K562 (cell line): Measurements from ENCODE around the gene AKAP13. TPM values are rescaled to one million over a fixed set of nuclear protein-coding genes. Genes with fewer than 3 reads are reported as not detected.

Source experiments
- ATAC-seq: fragments of 200-7000 bp; cut with Tn5 transposase; 3 replicates; pipeline ENCODE4 v1.9.1; 2020; ENCODE audit warnings: moderate library complexity
- BruUV-seq: library from RNA; stranded (reverse); fragments of 400-500 nt; replicated peaks from 2 replicates; lab custom pipeline; 2021; lab: Mats Ljungman, UMichigan
- CTCF ChIA-PET: fragments of 300-600 bp; formaldehyde crosslinking; extraction: SDS; loops from one replicate; lab custom pipeline; 2021; ENCODE audit warnings: low intra/inter-chr PET ratio; lab: Yijun Ruan, JAX
- POLR2A ChIA-PET: fragments of 300-600, 350-650 bp; sonication (Branson Sonifier 250); formaldehyde crosslinking; extraction: SDS; loops from one replicate; lab custom pipeline; 2021; ENCODE audit warnings: antibody characterized with exemption, inconsistent platforms; lab: Yijun Ruan, JAX
- DNase-seq, 4 experiments: peaks; one replicate each; pipeline versions ENCODE4 v3.0.0 to v3.0.0-alpha.2; 2011 to 2018; ENCODE audit warnings: low spot score in 3 of 4, mixed read lengths in 3 of 4; ENCODE audit errors: extremely low read depth in 1 of 4
- FAIRE-seq: peaks from 2 replicates; lab custom pipeline; 2011; peaks lifted over from hg19 to GRCh38; lab: Jason Lieb, UNC
- H2AFZ ChIP-seq: 2 replicates; pipeline ENCODE4 v1.6.0; 2011; ENCODE audit warnings: low read depth, low read length, control low read depth, inconsistent platforms
- H3K27ac ChIP-seq: fragments of 200-600 bp; 3 replicates; pipeline ENCODE4 v1.8.0; 2011; ENCODE audit warnings: low read depth, mild to moderate bottlenecking, control low read depth, inconsistent platforms, low read length, moderate library complexity, mixed read lengths; ENCODE audit errors: extremely low read depth
- H3K27me3 ChIP-seq, 2 experiments: fragments of 300-600 bp in 1 of 2; 2 replicates in 1 of 2; 3 replicates in 1 of 2; pipeline versions ENCODE4 v1.6.0 to v1.8.0; 2011; ENCODE audit warnings: inconsistent platforms in 2 of 2, low read length in 2 of 2, mild to moderate bottlenecking in 1 of 2, mixed read lengths in 1 of 2, moderate library complexity in 1 of 2; ENCODE audit not compliant: control insufficient read depth in 2 of 2, insufficient read depth in 2 of 2
- H3K36me3 ChIP-seq: fragments of 300-600 bp; 3 replicates; pipeline ENCODE4 v1.8.0; 2011; ENCODE audit warnings: mild to moderate bottlenecking, low read length, inconsistent platforms; ENCODE audit not compliant: control insufficient read depth, insufficient read depth
- H3K4me1 ChIP-seq, 2 experiments: fragments of 200-600 bp in 1 of 2; replicated peaks in 1 of 2; 2 replicates in 1 of 2; 3 replicates in 1 of 2; pipeline versions ENCODE4 v1.5.1 to v1.8.0; 2011; ENCODE audit warnings: inconsistent platforms in 2 of 2, low read length in 2 of 2, mild to moderate bottlenecking in 1 of 2, mixed read lengths in 1 of 2, moderate library complexity in 1 of 2; ENCODE audit not compliant: control insufficient read depth in 2 of 2, insufficient read depth in 2 of 2
- H3K4me2 ChIP-seq: 2 replicates; pipeline ENCODE4 v1.6.1; 2011; ENCODE audit warnings: low read length, control low read depth, inconsistent platforms, mixed read lengths; ENCODE audit not compliant: insufficient read depth
- H3K4me3 ChIP-seq: fragments of 200-600 bp; sonication (generic), shearing (Covaris generic); 2 replicates; pipeline ENCODE4 v1.5.1; 2016; ENCODE audit warnings: control low read depth, inconsistent platforms
- H3K79me2 ChIP-seq: fragments of 200-600 bp; 3 replicates; pipeline ENCODE4 v1.8.0; 2011; ENCODE audit warnings: low read length, inconsistent platforms; ENCODE audit not compliant: control insufficient read depth, insufficient read depth
- H3K9ac ChIP-seq, 2 experiments: 2 replicates each; pipeline versions ENCODE4 v1.6.0 to v1.6.1; 2011; ENCODE audit warnings: low read depth in 2 of 2, low read length in 2 of 2, control low read depth in 1 of 2, inconsistent platforms in 1 of 2, mild to moderate bottlenecking in 1 of 2, mixed read lengths in 1 of 2; ENCODE audit not compliant: insufficient read depth in 1 of 2
- H3K9me1 ChIP-seq: one replicate; pipeline ENCODE4 v1.6.0; 2011; ENCODE audit warnings: inconsistent platforms, mild to moderate bottlenecking, low read length, moderate library complexity; ENCODE audit not compliant: control insufficient read depth, insufficient read depth
- H3K9me3 ChIP-seq: replicated peaks from 2 replicates; pipeline ENCODE4 v1.5.1; 2011; ENCODE audit warnings: low read depth, low read length, inconsistent platforms; ENCODE audit not compliant: control insufficient read depth, insufficient read depth
- H4K20me1 ChIP-seq: replicated peaks from 2 replicates; pipeline ENCODE4 v1.6.1; 2011; ENCODE audit warnings: low read length, inconsistent platforms, mixed read lengths; ENCODE audit not compliant: control insufficient read depth, insufficient read depth
- EP400 ChIP-seq: fragments of 450-650 bp; IDR thresholded peaks from 2 replicates; pipeline ENCODE4 v1.6.1; 2017; ENCODE audit warnings: antibody characterized with exemption, mild to moderate bottlenecking, moderate library complexity
- GABPB1 ChIP-seq: sonication (generic); formaldehyde crosslinking; IDR thresholded peaks from 2 replicates; pipeline ENCODE4 v1.8.0; 2022; ENCODE audit warnings: mild to moderate bottlenecking, missing genetic modification reagents
- NRF1 ChIP-seq, 2 experiments: fragments of 450-650 bp; IDR thresholded peaks in 1 of 2; conservative IDR thresholded peaks in 1 of 2; 2 replicates each; pipeline ENCODE4 v1.6.1; 2014; ENCODE audit warnings: mild to moderate bottlenecking in 2 of 2
- PRMT5 ChIP-seq: sonication (generic); formaldehyde crosslinking; IDR thresholded peaks from 2 replicates; pipeline ENCODE4 v1.5.0; 2020; ENCODE audit warnings: missing genetic modification reagents
- SAFB2 ChIP-seq: fragments of 200-400 bp; formaldehyde crosslinking; IDR thresholded peaks from 2 replicates; pipeline ENCODE4 v1.6.1; 2018; ENCODE audit warnings: borderline replicate concordance, low read length, low read depth, moderate library complexity; ENCODE audit not compliant: severe bottlenecking
- ZNF263 ChIP-seq: sonication (generic); formaldehyde crosslinking; IDR thresholded peaks from 2 replicates; pipeline ENCODE4 v1.8.0; 2022; ENCODE audit warnings: mild to moderate bottlenecking, missing genetic modification reagents, borderline replicate concordance
- WGBS: fragments of 100-300 bp; shearing (Covaris generic); methylation state at CpG from one replicate; pipeline ENCODE4 v1.1.6; 2016; ENCODE audit warnings: low coverage, mixed read lengths; ENCODE audit not compliant: insufficient coverage; ENCODE audit errors: missing lambda C conversion rate; 5-methylcytosine and 5-hydroxymethylcytosine counted together
- in situ Hi-C: fragments of 300-500 bp; cut with MboI; formaldehyde crosslinking; loops from 4 replicates; pipeline ENCODE4 v1.15.0; 2018; ENCODE audit warnings: inconsistent platforms, mixed read lengths
- intact Hi-C: fragments of 100-400 bp; cut with micrococcal nuclease; formaldehyde crosslinking; loops from 2 replicates; pipeline ENCODE4 v1.14.2; 2022
- polyA plus RNA-seq, 8 experiments: library from polyadenylated mRNA; depleted of rRNA in 4 of 8; stranded (reverse) in 5 of 8; unstranded in 3 of 8; fragments of >200 nt; fragmentation: Nextera tagmentation in 2 of 8; fragmentation: Illumina TruSeq in 1 of 8; extraction: Ambion mirVana in 2 of 8; extraction: Trizol in 1 of 8; gene quantifications; 2 replicates each; pipeline versions ENCODE4 v1.2.1 to v1.2.3, GENCODE V29; 2011 to 2014; ENCODE audit warnings: inconsistent platforms in 1 of 8, missing spikeins in 1 of 8
- total RNA-seq, 7 experiments: library from RNA; depleted of rRNA in 6 of 7; stranded (reverse); fragments of >200 nt in 6 of 7; fragmentation: Illumina TruSeq in 2 of 7; extraction: Trizol in 2 of 7; gene quantifications; 2 replicates each; pipeline versions ENCODE4 v1.2.1 to v1.2.3, GENCODE V29; 2011 to 2021; ENCODE audit warnings: low replicate concordance in 1 of 7

The AKAP13 gene
- total and polyA plus RNA-seq, 9 of the 15 experiments (the other 6 are each of a cell fraction or from before 2014, with no cell fraction given), result 0.03 to 1.7 (median 0.42) TPM

DNA sequence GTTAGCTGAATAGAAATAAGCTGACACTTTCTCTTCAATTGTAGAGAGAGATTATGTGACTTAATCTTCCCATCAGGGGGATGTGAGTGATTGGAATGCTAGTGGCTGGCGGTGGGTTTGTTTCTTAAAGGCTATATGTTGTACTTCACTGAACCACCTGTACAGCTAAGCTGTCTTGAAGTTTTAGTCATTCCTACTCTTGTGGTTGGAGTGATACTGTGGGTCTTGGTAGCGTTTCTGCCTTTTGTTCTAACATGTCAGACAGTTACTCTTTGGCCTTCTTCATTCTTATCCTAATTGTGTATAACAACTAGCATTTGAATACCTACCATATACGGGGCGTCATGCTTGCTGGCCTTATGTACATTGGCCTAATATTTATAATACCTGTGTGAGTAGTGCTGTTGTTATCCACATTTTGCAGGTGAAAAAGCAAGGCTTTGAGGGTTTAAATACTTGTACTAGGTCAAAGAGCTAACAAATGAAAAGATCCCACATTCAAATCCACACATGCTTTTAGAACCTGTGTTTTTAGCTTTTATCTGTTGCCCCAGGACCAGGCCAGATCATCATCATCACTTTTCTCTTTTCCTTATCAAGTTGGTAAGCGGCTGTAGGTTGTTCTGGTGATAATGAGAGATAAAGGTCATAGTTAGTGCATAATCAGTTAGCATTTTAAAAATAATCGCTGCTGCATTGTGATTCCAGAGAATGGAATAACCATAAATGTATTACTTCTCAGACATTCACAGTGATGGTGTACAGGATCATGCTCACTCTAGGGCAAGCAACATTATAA is 50.2 kb downstream of the AKAP13 start:
- H3K9me1 ChIP-seq, result no peaks in the 10 kb centered on the region
- no peaks in the 10 kb centered on the region for H3K36me3 ChIP-seq
- CTCF ChIA-PET, result no interaction called here
- no peaks in the 10 kb centered on the region for H3K79me2 ChIP-seq
- intact Hi-C loops, result no loop called here
- no peaks in the 10 kb centered on the region; a peak in 1 of 5 replicates for H3K27me3 ChIP-seq
- no peaks in the 10 kb centered on the region for H4K20me1 ChIP-seq
- no peak for ATAC-seq
- no peak overlapping the region for H3K4me2 ChIP-seq
- POLR2A ChIA-PET, result no interaction called here
- H3K4me1 ChIP-seq, result no peaks in the 10 kb centered on the region
- 0% methylated on average over 6 of the region's 6 CpGs for WGBS
- H3K4me3 ChIP-seq, result no peak overlapping the region
- FAIRE-seq, result no peak
- no peak overlapping the region for H3K9ac ChIP-seq
- DNase-seq, result no peak
- no peaks in the 10 kb centered on the region for H3K9me3 ChIP-seq
- H3K27ac ChIP-seq, result no peak overlapping the region
- no peak for TF ChIP-seq GABPB1
- no peak for TF ChIP-seq NRF1 (conservative IDR thresholded peaks at IDR 0.05 in 1 of 2, IDR thresholded peaks at IDR 0.05 in 1 of 2)
- TF ChIP-seq PRMT5 (CRISPR knock-in tag), result no peak
- no peak for TF ChIP-seq EP400
- TF ChIP-seq ZNF263, result no peak
- TF ChIP-seq SAFB2, result no peak
- TF ChIP-seq, all 486 proteins: peak for 0
- H2AFZ ChIP-seq, result no peak overlapping the region
- BruUV-seq, result no TSS peak
- in situ Hi-C loops, result no loop called here
